Keratinocyte (primary cell): ENCODE measurements around the gene KDM4B.

Source experiments
- EZH2 ChIP-seq: IDR thresholded peaks from one replicate; pipeline ENCODE4 v1.6.1; 2012; ENCODE audit warnings: inconsistent platforms, mild to moderate bottlenecking, low read length, moderate library complexity
- TF ChIP-seq, protein P1 (sequence below), 3 experiments: IDR thresholded peaks in 1 of 3; conservative IDR thresholded peaks in 1 of 3; optimal IDR thresholded peaks in 1 of 3; 2 replicates in 2 of 3; 3 replicates in 1 of 3; pipeline versions ENCODE3 to v1.5.1; 2011; ENCODE audit warnings: low read length in 3 of 3, mild to moderate bottlenecking in 3 of 3, moderate library complexity in 2 of 3, control low read depth in 1 of 3, inconsistent platforms in 1 of 3; ENCODE audit not compliant: insufficient read depth in 2 of 3; ENCODE audit errors: extremely low read depth in 1 of 3

DNA sequence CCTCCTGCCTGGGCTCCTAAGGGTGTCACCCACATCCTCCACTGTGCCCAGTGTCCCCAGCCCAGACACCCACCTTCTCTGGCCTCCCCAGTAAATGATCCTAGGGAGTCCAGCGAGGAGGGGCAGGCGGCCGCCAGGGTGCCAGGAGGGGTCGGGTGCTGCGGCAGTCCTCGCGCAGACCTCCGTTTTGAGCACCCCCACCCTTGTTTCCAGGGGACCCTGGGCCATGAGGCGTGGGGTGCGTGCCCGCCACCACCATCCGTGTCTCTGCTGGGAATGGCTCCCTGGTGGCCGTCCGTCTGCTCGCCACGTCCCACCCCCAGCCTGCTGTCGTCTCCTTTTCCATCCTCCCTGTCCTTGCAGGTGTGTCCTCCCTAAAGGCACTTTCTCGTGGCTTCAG, 133.0 kb downstream of the KDM4B start:
- TF ChIP-seq, protein P1, sequence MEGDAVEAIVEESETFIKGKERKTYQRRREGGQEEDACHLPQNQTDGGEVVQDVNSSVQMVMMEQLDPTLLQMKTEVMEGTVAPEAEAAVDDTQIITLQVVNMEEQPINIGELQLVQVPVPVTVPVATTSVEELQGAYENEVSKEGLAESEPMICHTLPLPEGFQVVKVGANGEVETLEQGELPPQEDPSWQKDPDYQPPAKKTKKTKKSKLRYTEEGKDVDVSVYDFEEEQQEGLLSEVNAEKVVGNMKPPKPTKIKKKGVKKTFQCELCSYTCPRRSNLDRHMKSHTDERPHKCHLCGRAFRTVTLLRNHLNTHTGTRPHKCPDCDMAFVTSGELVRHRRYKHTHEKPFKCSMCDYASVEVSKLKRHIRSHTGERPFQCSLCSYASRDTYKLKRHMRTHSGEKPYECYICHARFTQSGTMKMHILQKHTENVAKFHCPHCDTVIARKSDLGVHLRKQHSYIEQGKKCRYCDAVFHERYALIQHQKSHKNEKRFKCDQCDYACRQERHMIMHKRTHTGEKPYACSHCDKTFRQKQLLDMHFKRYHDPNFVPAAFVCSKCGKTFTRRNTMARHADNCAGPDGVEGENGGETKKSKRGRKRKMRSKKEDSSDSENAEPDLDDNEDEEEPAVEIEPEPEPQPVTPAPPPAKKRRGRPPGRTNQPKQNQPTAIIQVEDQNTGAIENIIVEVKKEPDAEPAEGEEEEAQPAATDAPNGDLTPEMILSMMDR (optimal IDR thresholded peaks at IDR 0.05 in 1 of 3, IDR thresholded peaks at IDR 0.05 in 1 of 3, conservative IDR thresholded peaks at IDR 0.05 in 1 of 3; ENCODE audit: extremely low read depth in 1 of 3, insufficient read depth in 2 of 3, low read length in 3 of 3), result no peak
- no peak for TF ChIP-seq EZH2
